Gastroesophageal sphincter (tissue), 4 donors: ENCODE measurements around the gene PACRG. TPM values are rescaled to one million over a fixed set of nuclear protein-coding genes. Genes with fewer than 3 reads are reported as not detected.

Experiments
- ATAC-seq: fragments of 150-250 bp; one replicate; pipeline ENCODE4 v1.9.1; 2016; ENCODE audit warnings: mild to moderate bottlenecking, moderate library complexity
- H3K27ac ChIP-seq, 4 donors: fragments of 200-600 bp; sonication (generic) in 3 of 4; 1 replicate in 3 of 4; 2 replicates in 1 of 4; pipeline ENCODE4 v1.5.1; 2016 to 2019
- H3K27me3 ChIP-seq: fragments of 200-600 bp; sonication (generic); one replicate; pipeline ENCODE4 v1.5.1; 2019
- H3K36me3 ChIP-seq, 2 donors: fragments of 200-600 bp; sonication (generic); one replicate each; pipeline ENCODE4 v1.5.1; 2019; ENCODE audit warnings: control low read depth in 1 of 2
- H3K4me1 ChIP-seq, 3 donors: fragments of 200-600 bp; sonication (generic); 1 replicate in 2 of 3; 2 replicates in 1 of 3; pipeline ENCODE4 v1.5.1; 2016 to 2019; ENCODE audit warnings: control low read depth in 2 of 3
- H3K4me3 ChIP-seq, 2 donors: fragments of 200-600 bp; sonication (generic); one replicate each; pipeline ENCODE4 v1.5.1; 2019; ENCODE audit warnings: mild to moderate bottlenecking in 1 of 2, moderate library complexity in 1 of 2
- H3K9me3 ChIP-seq, 3 donors: fragments of 200-600 bp; sonication (generic); one replicate each; pipeline ENCODE4 v1.5.1; 2017 to 2019; ENCODE audit warnings: control low read depth in 2 of 3
- CTCF ChIP-seq, 4 experiments: fragments of 200-600 bp in 2 of 4; fragments of 450-650 bp in 2 of 4; sonication (generic) in 1 of 4; IDR thresholded peaks; one replicate each; pipeline ENCODE4 v1.5.1; 2017 to 2019; ENCODE audit warnings: antibody characterized with exemption in 4 of 4, mild to moderate bottlenecking in 2 of 4, moderate library complexity in 2 of 4
- EP300 ChIP-seq: sonication (generic); formaldehyde crosslinking; IDR thresholded peaks from one replicate; pipeline ENCODE4 v1.6.1; 2017; ENCODE audit warnings: antibody characterized with exemption, mild to moderate bottlenecking
- POLR2A ChIP-seq, 2 donors: fragments of 450-650 bp; IDR thresholded peaks; one replicate each; pipeline ENCODE4 v1.6.1; 2017; ENCODE audit warnings: antibody characterized with exemption in 2 of 2, mild to moderate bottlenecking in 2 of 2, moderate library complexity in 1 of 2
- POLR2AphosphoS5 ChIP-seq: sonication (generic); formaldehyde crosslinking; IDR thresholded peaks from one replicate; pipeline ENCODE4 v1.6.1; 2017; ENCODE audit warnings: antibody characterized with exemption
- WGBS, 2 donors: methylation state at CpG; one replicate each; pipeline ENCODE4 v1.1.5; 2018; ENCODE audit warnings: low coverage in 1 of 2; 5-methylcytosine and 5-hydroxymethylcytosine counted together
- total RNA-seq, 4 donors: library from RNA; depleted of rRNA; stranded (reverse); fragments of >200 nt; gene quantifications; one replicate each; pipeline ENCODE4 v1.1.0, GENCODE V29; 2016

The PACRG gene
- total RNA-seq, 4 donors from 2014 or later, result 1.0 to 7.0 TPM; not detected in 2

- no peaks in the 10 kb centered on the region for H3K36me3 ChIP-seq
- no peak for ATAC-seq
- 100% methylated on average over 2 of the region's 2 CpGs for WGBS, 2 donors
- peaks cover 0 to 6% (median under 1%) of the 10 kb centered on the region in 3 donors for H3K4me1 ChIP-seq
- TF ChIP-seq EP300 (no peak), CTCF (IDR thresholded peaks at IDR 0.05) (no peak), POLR2A (IDR thresholded peaks at IDR 0.05) (no peak), POLR2AphosphoS5 (no peak)
- H3K9me3 ChIP-seq, result no peaks in the 10 kb centered on the region
- H3K27me3 ChIP-seq, result no peaks in the 10 kb centered on the region
- no peak overlapping the region for H3K27ac ChIP-seq
- no peak overlapping the region for H3K4me3 ChIP-seq
Observed at GRCh38 chr6:162721404-162721687, 6.4 kb upstream of the PACRG start.

GRCh38 chr6:162722226-162722625 is 5.5 kb upstream of the PACRG start:
- Histone ChIP-seq H3K9me3 (no peaks in the 10 kb centered on the region), H3K36me3 (no peaks in the 10 kb centered on the region), H3K27me3 (no peaks in the 10 kb centered on the region), H3K4me1 (peaks cover 0 to 12% (median 5%) of the 10 kb centered on the region in 3 donors), H3K27ac (no peak overlapping the region), H3K4me3 (no peak overlapping the region)
- WGBS, 2 donors, result 89 to 91% methylated on average over 2 of the region's 2 CpGs
- TF ChIP-seq POLR2A (IDR thresholded peaks at IDR 0.05) (no peak), CTCF (IDR thresholded peaks at IDR 0.05) (no peak), EP300 (no peak), POLR2AphosphoS5 (no peak)
- ATAC-seq, result no peak

GRCh38 chr6:162722633-162723032 is 5.1 kb upstream of the PACRG start:
- no peak overlapping the region for H3K27ac ChIP-seq
- H3K9me3 ChIP-seq, result no peaks in the 10 kb centered on the region
- whole genome bisulfite sequencing, 2 donors, result 96 to 100% methylated on average over 1 of the region's 1 CpG
- TF ChIP-seq CTCF (IDR thresholded peaks at IDR 0.05) (no peak), POLR2A (IDR thresholded peaks at IDR 0.05) (no peak), POLR2AphosphoS5 (no peak), EP300 (no peak)
- H3K4me3 ChIP-seq, result no peak overlapping the region
- ATAC-seq, result no peak
- no peaks in the 10 kb centered on the region for H3K36me3 ChIP-seq
- H3K27me3 ChIP-seq, result no peaks in the 10 kb centered on the region
- peaks cover 0 to 12% (median 5%) of the 10 kb centered on the region in 3 donors for H3K4me1 ChIP-seq

- TF ChIP-seq POLR2A (IDR thresholded peaks at IDR 0.05), result no peak
- TF ChIP-seq EP300, result no peak
- no peak for TF ChIP-seq CTCF (IDR thresholded peaks at IDR 0.05)
- TF ChIP-seq POLR2AphosphoS5, result no peak
- ATAC-seq, result peak; percentile 0
- Histone ChIP-seq H3K27me3 (no peaks in the 10 kb centered on the region), H3K27ac (peak overlapping the region; percentile 55 to 91 (median 83)), H3K4me1 (peaks cover 0 to 20% (median 7%) of the 10 kb centered on the region in 3 donors), H3K36me3 (no peaks in the 10 kb centered on the region), H3K9me3 (peaks cover 0 to 4% (median 0%) of the 10 kb centered on the region in 3 donors), H3K4me3 (peak overlapping the region; percentile 78 to 94)
- WGBS, 2 donors, result 21 to 23% methylated on average over 5 of the region's 13 CpGs
Observed at GRCh38 chr6:162726947-162727321, 840 bp upstream of the PACRG start.

GRCh38 chr6:162728197-162728596 is 423 bp downstream of the PACRG start:
- peaks cover 0 to 4% (median 0%) of the 10 kb centered on the region in 3 donors for H3K9me3 ChIP-seq
- TF ChIP-seq POLR2AphosphoS5, result no peak
- TF ChIP-seq POLR2A (IDR thresholded peaks at IDR 0.05), result no peak
- no peak for TF ChIP-seq EP300
- TF ChIP-seq CTCF (IDR thresholded peaks at IDR 0.05), result no peak
- no peaks in the 10 kb centered on the region for H3K27me3 ChIP-seq
- ATAC-seq, result no peak
- peaks cover 0 to 20% (median 7%) of the 10 kb centered on the region in 3 donors for H3K4me1 ChIP-seq
- peak overlapping the region; percentile 78 to 94 for H3K4me3 ChIP-seq
- H3K36me3 ChIP-seq, result no peaks in the 10 kb centered on the region
- H3K27ac ChIP-seq, result peak overlapping the region; percentile 9 to 91 (median 83)
- 11 to 20% methylated on average over 1 to 5 of the region's 7 CpGs for WGBS, 2 donors
